ENCODE data around the gene SULT2A1.
"Not testable (repeated sequence)": the region's sequence is repeated elsewhere in the genome, so short reads cannot be mapped to it uniquely, and the experiment has no call there.

SULT2A1 gene

GRCh38 chr19:47860602-47861297, 25.4 kb downstream of the SULT2A1 start:
- DNase-seq (ENCODE audit: low read depth) = no peak

DNA sequence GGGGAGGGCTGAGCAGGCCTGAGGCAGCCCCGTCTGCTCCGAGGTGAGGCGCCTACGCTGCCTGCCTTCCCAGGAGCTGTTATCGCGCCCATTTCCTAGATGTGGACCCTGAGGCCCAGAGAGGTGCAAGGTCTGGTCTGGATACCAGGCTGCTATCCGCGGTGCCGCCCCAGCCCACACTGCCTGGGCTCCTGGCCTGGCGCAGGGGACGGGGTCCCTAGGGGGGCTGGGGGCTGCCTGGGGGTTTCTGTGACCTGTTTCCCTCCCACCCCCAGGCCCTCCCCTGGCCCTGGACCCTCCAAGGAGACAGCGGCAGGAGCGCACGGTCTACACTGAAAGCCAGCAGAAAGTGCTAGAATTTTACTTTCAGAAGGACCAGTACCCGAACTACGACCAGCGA, 26.3 kb downstream of the SULT2A1 start:
- not testable (repeated sequence) for DNase-seq (ENCODE audit: low read depth)

GRCh38 chr19:47858646-47859285, 27.3 kb downstream of the SULT2A1 start, which contains the start of gene TPRX2:
Gene TPRX2 (plus strand): TSS chr19:47859235. CDS start chr19:47859247, 12 bp downstream.
- DNase-seq (ENCODE audit: low read depth) = not testable (repeated sequence)

- not testable (repeated sequence) for DNase-seq (ENCODE audit: low read depth)
Measured at GRCh38 chr19:47858231-47858630, 27.9 kb downstream of the SULT2A1 start.

GRCh38 chr19:47854459-47854858, 31.7 kb downstream of the SULT2A1 start:
- DNase-seq (ENCODE audit: low read depth) = no peak

DNA sequence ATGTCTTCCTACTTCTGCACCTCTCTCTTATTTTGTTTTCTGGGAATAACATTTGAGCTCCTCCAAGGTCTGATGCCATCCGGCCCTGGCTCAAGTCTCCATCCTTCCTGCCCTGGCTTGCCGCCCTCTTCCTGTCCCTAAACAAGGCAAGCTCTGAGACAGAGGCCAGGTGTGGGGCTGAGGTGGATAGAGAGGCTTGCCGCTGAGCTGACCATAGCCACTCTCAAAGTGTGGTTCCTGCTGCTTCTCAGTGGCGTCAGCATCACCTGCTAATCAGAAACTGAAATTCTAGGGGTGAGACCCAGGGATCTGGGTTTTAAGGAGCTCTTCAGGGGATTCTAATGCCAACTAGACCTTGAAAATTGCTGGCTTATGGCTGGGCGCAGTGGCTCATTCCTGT, 33.1 kb downstream of the SULT2A1 start:
- no peak for DNase-seq (ENCODE audit: low read depth)

GRCh38 chr19:47848823-47849473, 37.2 kb downstream of the SULT2A1 start:
- no peak for DNase-seq (ENCODE audit: low read depth)

DNA sequence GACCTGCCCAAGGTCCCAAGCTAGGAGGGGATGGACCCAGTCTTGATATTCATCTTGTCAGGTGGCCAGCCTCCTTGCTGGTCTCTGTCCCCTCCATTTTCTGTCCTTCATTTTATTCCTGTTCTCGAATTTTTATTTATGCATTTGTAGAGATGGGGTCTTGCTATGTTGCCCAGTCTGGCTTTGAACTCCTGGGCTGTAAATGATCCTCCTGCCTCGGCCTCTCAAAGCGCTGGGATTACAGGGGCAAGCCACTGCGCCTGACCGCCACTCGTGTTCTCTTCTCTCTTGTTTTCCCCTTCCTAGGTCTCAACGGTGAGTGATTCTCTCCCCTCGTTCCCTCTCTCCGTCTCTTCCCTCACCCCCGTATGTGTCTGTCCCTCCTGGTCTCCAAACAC, 37.7 kb downstream of the SULT2A1 start:
- no peak for DNase-seq (ENCODE audit: low read depth)

DNA sequence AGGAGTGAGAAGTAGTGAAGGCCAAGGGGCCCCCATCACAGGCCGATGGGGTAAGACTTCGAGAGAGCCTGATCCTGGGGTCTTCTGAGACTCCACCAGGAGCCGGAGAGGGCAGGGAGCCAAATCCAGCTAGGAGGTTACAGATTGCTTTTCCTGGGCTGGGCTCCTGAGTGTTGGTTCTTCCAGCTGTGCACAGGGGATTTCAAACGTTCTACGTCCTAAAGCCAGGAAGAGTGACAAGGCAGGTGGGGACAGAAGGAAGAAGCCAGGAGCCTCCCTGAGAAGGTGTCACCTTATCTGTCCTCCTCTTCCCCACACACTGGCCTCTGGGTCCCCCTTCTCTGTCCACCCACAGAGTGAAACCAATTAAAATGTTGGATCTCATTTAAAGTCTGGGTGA, 43.2 kb downstream of the SULT2A1 start:
- no peak for DNase-seq (ENCODE audit: low read depth)

- no peak for DNase-seq (ENCODE audit: low read depth)
Measured at GRCh38 chr19:47839913-47840312, 46.2 kb downstream of the SULT2A1 start.

DNA sequence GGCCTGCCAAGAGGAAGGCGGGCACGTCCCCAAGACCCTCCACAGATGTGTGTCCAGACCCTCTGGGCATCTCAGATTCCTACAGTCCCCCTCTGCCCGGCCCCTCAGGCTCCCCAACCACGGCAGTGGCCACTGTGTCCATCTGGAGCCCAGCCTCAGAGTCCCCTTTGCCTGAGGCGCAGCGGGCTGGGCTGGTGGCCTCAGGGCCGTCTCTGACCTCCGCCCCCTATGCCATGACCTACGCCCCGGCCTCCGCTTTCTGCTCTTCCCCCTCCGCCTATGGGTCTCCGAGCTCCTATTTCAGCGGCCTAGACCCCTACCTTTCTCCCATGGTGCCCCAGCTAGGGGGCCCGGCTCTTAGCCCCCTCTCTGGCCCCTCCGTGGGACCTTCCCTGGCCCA, 46.7 kb downstream of the SULT2A1 start:
- no peak for DNase-seq (ENCODE audit: low read depth)

GRCh38 chr19:47836038-47836437, 50.1 kb downstream of the SULT2A1 start:
- no peak for DNase-seq (ENCODE audit: low read depth)

DNA sequence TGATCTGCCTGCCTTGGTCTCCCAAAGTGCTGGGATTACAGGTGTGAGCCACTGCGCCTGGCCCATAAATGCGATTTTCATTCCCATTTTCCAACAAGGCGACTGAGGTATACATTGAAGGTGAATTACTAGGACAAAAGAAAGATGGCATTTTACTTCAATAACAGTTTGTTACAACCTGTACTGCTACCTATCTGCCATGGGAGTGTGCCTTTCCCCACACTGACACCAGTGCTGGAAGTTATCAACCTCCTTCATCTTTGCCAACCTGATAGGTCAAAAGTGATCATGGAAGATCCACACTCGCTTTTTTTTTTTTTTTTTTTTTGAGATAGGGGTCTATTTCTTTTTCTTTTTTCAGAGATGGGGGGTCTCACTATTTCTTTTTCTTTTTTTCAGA, 53.4 kb downstream of the SULT2A1 start:
- no peak for DNase-seq (ENCODE audit: low read depth)

- DNase-seq (ENCODE audit: low read depth) = no peak
Measured at GRCh38 chr19:47826800-47827199, 59.3 kb downstream of the SULT2A1 start.

GRCh38 chr19:47824396-47824795, 61.7 kb downstream of the SULT2A1 start:
- no peak for DNase-seq (ENCODE audit: low read depth)

- DNase-seq (ENCODE audit: low read depth) = no peak
Measured at GRCh38 chr19:47821460-47822020, 64.6 kb downstream of the SULT2A1 start, which contains the start of gene CRX. Gene CRX (plus strand): TSS chr19:47821937. CDS start chr19:47834444, 12,507 bp downstream.
